Endothelial cell of umbilical vein (primary cell): Measurements from ENCODE around the gene KRTAP10-5. TPM values are rescaled to one million over a fixed set of nuclear protein-coding genes. Genes with fewer than 3 reads are reported as not detected.

Experiments used
- BruUV-seq: library from RNA; stranded (reverse); fragments of 400-500 nt; replicated peaks from 2 replicates; lab custom pipeline; 2021; lab: Mats Ljungman, UMichigan
- CTCF ChIA-PET: fragments of 300-600, 350-600 bp; sonication (Branson Sonifier 250); formaldehyde crosslinking; loops from one replicate; lab custom pipeline; 2021; ENCODE audit warnings: antibody characterized with exemption, inconsistent platforms; lab: Charles Lee
- POLR2A ChIA-PET: fragments of 300-600, 350-600 bp; sonication (Branson Sonifier 250); formaldehyde crosslinking; loops from one replicate; lab custom pipeline; 2021; ENCODE audit warnings: antibody characterized with exemption, inconsistent platforms; lab: Charles Lee
- DNase-seq: peaks from one replicate; pipeline ENCODE4 v3.0.0-alpha.2; 2011; ENCODE audit warnings: low read depth, low spot score
- FAIRE-seq: peaks from 2 replicates; lab custom pipeline; 2011; peaks lifted over from hg19 to GRCh38; lab: Jason Lieb, UNC
- H2AFZ ChIP-seq: 2 replicates; pipeline ENCODE4 v1.6.0; 2012; ENCODE audit warnings: low read depth, low read length, control low read depth, inconsistent platforms
- H3K27ac ChIP-seq: 2 replicates; pipeline ENCODE4 v1.5.1; 2011; ENCODE audit warnings: low read depth, mild to moderate bottlenecking, control low read depth, low read length, moderate library complexity; ENCODE audit not compliant: insufficient read depth
- H3K27me3 ChIP-seq, 2 experiments: 2 replicates each; pipeline versions ENCODE4 v1.6.0 to v1.6.1; 2011; ENCODE audit warnings: low read length in 2 of 2, mixed read lengths in 1 of 2; ENCODE audit not compliant: control insufficient read depth in 2 of 2, insufficient read depth in 2 of 2
- H3K36me3 ChIP-seq, 2 experiments: 2 replicates in 1 of 2; 3 replicates in 1 of 2; pipeline ENCODE4 v1.5.1; 2011; ENCODE audit warnings: low read length in 2 of 2, mild to moderate bottlenecking in 1 of 2, moderate library complexity in 1 of 2; ENCODE audit not compliant: control insufficient read depth in 2 of 2, insufficient read depth in 2 of 2; ENCODE audit errors: extremely low read depth in 1 of 2
- H3K4me1 ChIP-seq: 3 replicates; pipeline ENCODE4 v1.5.1; 2011; ENCODE audit warnings: mild to moderate bottlenecking, low read length; ENCODE audit not compliant: control insufficient read depth, insufficient read depth; ENCODE audit errors: extremely low read depth
- H3K4me2 ChIP-seq: 2 replicates; pipeline ENCODE4 v1.6.1; 2011; ENCODE audit warnings: low read length, control low read depth, mixed read lengths; ENCODE audit not compliant: insufficient read depth
- H3K4me3 ChIP-seq, 3 experiments: fragments of 200-600 bp in 1 of 3; sonication (generic), shearing (Covaris generic) in 1 of 3; replicated peaks in 1 of 3; 2 replicates each; pipeline ENCODE4 v1.5.1; 2011 to 2016; ENCODE audit warnings: control low read depth in 3 of 3, low read length in 3 of 3, mild to moderate bottlenecking in 2 of 3, inconsistent platforms in 1 of 3, low read depth in 1 of 3, moderate library complexity in 1 of 3; ENCODE audit not compliant: insufficient read depth in 1 of 3
- H3K79me2 ChIP-seq: 2 replicates; pipeline ENCODE4 v1.6.0; 2012; ENCODE audit warnings: low read length, inconsistent platforms; ENCODE audit not compliant: control insufficient read depth, insufficient read depth
- H3K9ac ChIP-seq: replicated peaks from 2 replicates; pipeline ENCODE3; 2011; ENCODE audit warnings: low read length, control low read depth; ENCODE audit not compliant: insufficient read depth; ENCODE audit errors: extremely low read depth
- H3K9me1 ChIP-seq: replicated peaks from 3 replicates; pipeline ENCODE4 v1.6.0; 2011; ENCODE audit warnings: mild to moderate bottlenecking, low read length; ENCODE audit not compliant: control insufficient read depth, insufficient read depth; ENCODE audit errors: extremely low read depth
- H3K9me3 ChIP-seq: replicated peaks from 2 replicates; pipeline ENCODE4 v1.5.1; 2012; ENCODE audit warnings: low read length, inconsistent platforms; ENCODE audit not compliant: control insufficient read depth, insufficient read depth
- H4K20me1 ChIP-seq: replicated peaks from 2 replicates; pipeline ENCODE3; 2011; ENCODE audit warnings: mild to moderate bottlenecking, low read length; ENCODE audit not compliant: control insufficient read depth, insufficient read depth; ENCODE audit errors: extremely low read depth
- CTCF ChIP-seq, 2 donors: IDR thresholded peaks; 1 replicate in 1 of 2; 2 replicates in 1 of 2; pipeline ENCODE4 v1.5.1; 2011; ENCODE audit warnings: low read length in 2 of 2, mild to moderate bottlenecking in 2 of 2, moderate library complexity in 2 of 2, control low read depth in 1 of 2, inconsistent platforms in 1 of 2, low read depth in 1 of 2; ENCODE audit not compliant: insufficient read depth in 1 of 2; ENCODE audit errors: extremely low read depth in 1 of 2
- EZH2 ChIP-seq: IDR thresholded peaks from 2 replicates; pipeline ENCODE4 v1.6.1; 2012; ENCODE audit warnings: borderline replicate concordance, low read depth, mild to moderate bottlenecking, moderate library complexity, low read length, inconsistent platforms; ENCODE audit not compliant: severe bottlenecking
- FOS ChIP-seq: IDR thresholded peaks from 2 replicates; pipeline ENCODE4 v1.6.1; 2011; ENCODE audit warnings: mild to moderate bottlenecking, low read length, moderate library complexity, borderline replicate concordance; ENCODE audit not compliant: insufficient read depth
- GATA2 ChIP-seq: IDR thresholded peaks from 2 replicates; pipeline ENCODE4 v1.7.0; 2011; ENCODE audit warnings: low read depth, mild to moderate bottlenecking, moderate library complexity, mixed read lengths, low read length; ENCODE audit not compliant: insufficient read length, insufficient read depth
- JUN ChIP-seq: IDR thresholded peaks from 2 replicates; pipeline ENCODE4 v1.6.1; 2011; ENCODE audit warnings: borderline replicate concordance, low read depth; ENCODE audit not compliant: insufficient read length, insufficient read depth
- MAX ChIP-seq: IDR thresholded peaks from 2 replicates; pipeline ENCODE4 v1.6.1; 2011; ENCODE audit not compliant: insufficient read depth, insufficient read length
- MYC ChIP-seq: IDR thresholded peaks from one replicate; pipeline ENCODE4 v1.6.1; 2011; ENCODE audit warnings: mild to moderate bottlenecking, low read depth, low read length
- POLR2A ChIP-seq: IDR thresholded peaks from 2 replicates; pipeline ENCODE4 v1.6.1; 2012; ENCODE audit warnings: low read depth, mild to moderate bottlenecking, control low read depth, low read length
- POLR2AphosphoS5 ChIP-seq: IDR thresholded peaks from 2 replicates; pipeline ENCODE4 v1.6.1; 2012; ENCODE audit warnings: low read depth, mild to moderate bottlenecking, control low read depth, low read length, moderate library complexity; ENCODE audit not compliant: insufficient read depth
- dilution Hi-C: fragments of 300-500 bp; cut with MboI; formaldehyde crosslinking; loops from one replicate; pipeline ENCODE4 v1.15.0; 2019; ENCODE audit warnings: low sequenced_read_pairs; ENCODE audit not compliant: extremely low pct_ligation_motif_present
- intact Hi-C: fragments of 100-400 bp; cut with micrococcal nuclease; formaldehyde crosslinking; loops from one replicate; pipeline ENCODE4 v1.10.0; 2022
- polyA plus RNA-seq, 4 experiments: library from polyadenylated mRNA; depleted of rRNA in 3 of 4; stranded (reverse) in 3 of 4; unstranded in 1 of 4; fragments of >200 nt; gene quantifications; 2 replicates each; pipeline versions ENCODE4 v1.2.1 to v1.2.3, GENCODE V29; 2011 to 2012; ENCODE audit warnings: missing spikeins in 1 of 4
- total RNA-seq: library from RNA; stranded (reverse); gene quantifications from 2 replicates; pipeline ENCODE4 v1.2.3, GENCODE V29; 2021

Gene KRTAP10-5
- total and polyA plus RNA-seq, 2 donors (not counting 3 experiments of a cell fraction or from before 2014, with no cell fraction given) = not detected

- no peaks in the 10 kb centered on the region for H3K9me1 ChIP-seq
- intact Hi-C loops (no loop called here), dilution Hi-C loops (no loop called here)
- TF ChIP-seq MYC = no peak
- no peak for TF ChIP-seq POLR2A
- no peak for TF ChIP-seq FOS
- TF ChIP-seq GATA2 = no peak
- no peak for TF ChIP-seq EZH2
- no peak for TF ChIP-seq CTCF (IDR thresholded peaks at IDR 0.05; ENCODE audit: extremely low read depth in 1 of 2, insufficient read depth in 1 of 2, low read depth in 1 of 2, low read length in 2 of 2)
- no peak for TF ChIP-seq POLR2AphosphoS5
- TF ChIP-seq MAX = no peak
- no peak for TF ChIP-seq JUN
- H3K27ac ChIP-seq = no peak overlapping the region
- ChIA-PET CTCF (no interaction called here), POLR2A (no interaction called here)
- H3K36me3 ChIP-seq = no peaks in the 10 kb centered on the region
- FAIRE-seq = no peak
- H4K20me1 ChIP-seq = no peaks in the 10 kb centered on the region
- H3K4me1 ChIP-seq = no peaks in the 10 kb centered on the region
- H3K9ac ChIP-seq = no peak overlapping the region
- BruUV-seq = no TSS peak
- H2AFZ ChIP-seq = no peak overlapping the region
- H3K4me2 ChIP-seq = no peak overlapping the region
- no peak overlapping the region for H3K4me3 ChIP-seq
- H3K9me3 ChIP-seq = no peaks in the 10 kb centered on the region
- H3K79me2 ChIP-seq = no peaks in the 10 kb centered on the region
- peaks cover 0 to 3% of the 10 kb centered on the region in 2 experiments for H3K27me3 ChIP-seq
- no peak for DNase-seq
These were observed 45.7 kb downstream of the KRTAP10-5 start for GRCh38 chr21:44534688-44535087.
